NCI-H82 (cell line): ENCODE results near the gene SLC7A4.
"Not testable (repeated sequence)": the region's sequence is repeated elsewhere in the genome, so short reads cannot be mapped to it uniquely, and the experiment has no call there.

Experiments
- DNase-seq: peaks from one replicate; lab custom pipeline; 2025; lab: John Stamatoyannopoulos, UW

The SLC7A4 gene, protein sequence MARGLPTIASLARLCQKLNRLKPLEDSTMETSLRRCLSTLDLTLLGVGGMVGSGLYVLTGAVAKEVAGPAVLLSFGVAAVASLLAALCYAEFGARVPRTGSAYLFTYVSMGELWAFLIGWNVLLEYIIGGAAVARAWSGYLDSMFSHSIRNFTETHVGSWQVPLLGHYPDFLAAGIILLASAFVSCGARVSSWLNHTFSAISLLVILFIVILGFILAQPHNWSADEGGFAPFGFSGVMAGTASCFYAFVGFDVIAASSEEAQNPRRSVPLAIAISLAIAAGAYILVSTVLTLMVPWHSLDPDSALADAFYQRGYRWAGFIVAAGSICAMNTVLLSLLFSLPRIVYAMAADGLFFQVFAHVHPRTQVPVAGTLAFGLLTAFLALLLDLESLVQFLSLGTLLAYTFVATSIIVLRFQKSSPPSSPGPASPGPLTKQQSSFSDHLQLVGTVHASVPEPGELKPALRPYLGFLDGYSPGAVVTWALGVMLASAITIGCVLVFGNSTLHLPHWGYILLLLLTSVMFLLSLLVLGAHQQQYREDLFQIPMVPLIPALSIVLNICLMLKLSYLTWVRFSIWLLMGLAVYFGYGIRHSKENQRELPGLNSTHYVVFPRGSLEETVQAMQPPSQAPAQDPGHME

DNA sequence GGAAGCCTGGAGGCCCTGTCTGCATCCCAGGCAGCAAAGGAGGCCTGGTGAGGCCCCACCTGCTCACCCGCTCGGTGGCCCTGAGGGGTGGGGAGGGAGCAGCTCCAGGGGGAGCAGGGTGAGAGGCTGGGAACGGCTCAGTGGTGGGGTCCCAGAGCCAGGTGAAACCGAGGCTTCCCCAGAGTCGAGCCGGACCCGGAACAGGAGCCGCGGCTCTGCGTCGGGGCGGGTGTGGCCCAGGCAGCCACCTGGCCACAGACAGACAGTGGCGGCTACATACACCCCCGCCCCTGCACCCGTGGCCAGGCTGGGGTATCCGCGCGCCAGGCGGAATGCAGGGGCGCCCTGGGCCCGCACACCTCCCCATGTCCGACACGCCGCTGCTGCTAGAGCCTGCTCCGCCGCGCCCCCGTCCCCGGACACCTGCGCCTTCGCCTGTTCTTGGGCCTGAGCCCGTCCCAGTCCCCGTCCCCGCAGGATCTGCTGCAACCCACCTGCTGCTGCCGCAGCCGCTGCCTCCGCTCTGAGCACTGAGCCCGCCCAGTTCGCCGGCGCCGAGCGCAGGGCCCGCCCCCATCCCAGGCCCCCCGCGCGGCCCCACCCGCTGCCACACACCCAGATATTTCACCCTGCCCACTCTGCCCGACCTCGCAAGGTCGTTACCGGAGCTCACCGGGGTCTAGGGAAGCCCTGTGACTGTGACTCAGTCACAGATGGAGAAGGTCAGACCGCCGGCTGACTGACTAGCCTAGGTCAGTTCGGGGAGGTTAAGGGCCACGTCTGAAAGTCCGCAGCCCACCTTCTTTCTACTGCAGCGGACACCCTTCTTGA is at the start of gene SLC7A4:
SLC7A4 (minus strand) TSS at position 525 of the 831 bp plus-strand sequence. CDS start 749 bp downstream, outside the sequence.
- no peak for DNase-seq

DNA sequence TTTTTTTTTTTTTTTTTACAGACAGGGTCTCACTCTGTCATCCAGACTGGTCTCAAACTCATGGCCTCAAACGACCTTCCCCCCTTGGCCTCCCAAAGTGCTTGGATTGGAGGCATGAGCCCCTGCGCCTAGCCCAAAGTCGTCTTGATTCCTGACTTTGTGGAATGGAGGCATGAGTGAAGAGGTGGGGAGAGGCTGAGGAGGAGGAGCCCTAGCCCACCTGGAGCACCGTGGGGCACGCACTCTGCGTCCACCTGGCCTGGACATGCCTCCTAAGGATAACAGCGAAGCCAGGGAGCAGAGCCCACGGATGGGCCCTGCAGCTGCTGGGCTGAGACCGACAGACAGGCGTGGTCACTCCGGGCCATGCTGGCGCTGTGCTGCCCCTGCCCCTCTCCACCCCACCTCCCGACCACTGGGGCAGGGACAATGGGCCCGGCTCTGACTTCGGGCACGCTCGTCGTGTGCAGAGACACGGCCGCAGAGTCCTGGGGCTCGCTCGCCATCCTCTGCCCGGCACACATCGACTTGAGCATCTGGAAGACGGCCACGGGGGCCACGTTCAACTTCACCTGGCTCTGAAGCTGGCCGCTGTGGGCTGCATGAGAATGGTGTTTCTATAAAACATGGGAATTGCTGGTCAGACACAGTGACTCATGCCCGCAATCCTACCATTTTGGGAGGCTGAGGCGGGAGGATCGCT is 48.2 kb upstream of the SLC7A4 start:
- no peak for DNase-seq

DNA sequence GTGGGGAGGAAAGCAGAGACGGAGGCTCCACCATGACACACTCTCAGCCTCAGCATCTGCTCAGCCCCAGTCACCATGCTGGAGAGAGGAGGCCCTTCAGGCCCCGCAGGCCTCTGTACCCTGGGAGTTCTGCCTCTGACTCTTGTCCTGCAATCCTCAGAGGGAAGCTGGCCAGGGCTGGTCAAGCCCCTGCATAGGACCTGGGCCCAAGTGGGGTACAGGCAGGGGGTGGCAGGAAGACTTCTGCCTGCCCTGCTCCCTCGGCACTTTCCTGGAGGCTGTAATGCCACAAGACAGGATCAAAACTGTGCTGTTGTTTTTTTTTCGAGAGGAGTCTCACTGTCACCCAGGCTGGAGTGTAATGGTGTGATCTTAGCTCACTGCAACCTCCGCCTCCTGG is 47.1 kb upstream of the SLC7A4 start:
- no peak for DNase-seq

DNA sequence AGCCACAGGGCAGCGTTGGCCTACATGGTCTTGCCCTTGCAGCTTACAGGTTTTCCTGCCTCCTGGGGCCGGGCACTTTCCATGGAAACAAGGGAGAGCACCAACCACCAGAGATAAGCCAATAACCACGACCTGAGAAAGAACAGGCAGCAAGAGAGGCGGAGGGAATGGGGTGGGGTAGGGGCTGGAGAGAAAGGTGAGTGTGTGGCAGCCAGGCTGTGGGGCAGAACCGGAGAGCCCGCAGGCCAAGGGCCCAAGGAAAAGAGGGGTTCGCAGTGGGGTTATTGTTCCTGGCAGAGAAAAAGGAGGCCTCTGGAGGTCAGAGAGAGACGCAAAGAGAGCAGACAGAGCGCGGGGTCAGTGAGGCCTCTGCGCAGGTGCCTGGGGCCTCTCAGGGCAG is 46.6 kb upstream of the SLC7A4 start:
- no peak for DNase-seq

DNA sequence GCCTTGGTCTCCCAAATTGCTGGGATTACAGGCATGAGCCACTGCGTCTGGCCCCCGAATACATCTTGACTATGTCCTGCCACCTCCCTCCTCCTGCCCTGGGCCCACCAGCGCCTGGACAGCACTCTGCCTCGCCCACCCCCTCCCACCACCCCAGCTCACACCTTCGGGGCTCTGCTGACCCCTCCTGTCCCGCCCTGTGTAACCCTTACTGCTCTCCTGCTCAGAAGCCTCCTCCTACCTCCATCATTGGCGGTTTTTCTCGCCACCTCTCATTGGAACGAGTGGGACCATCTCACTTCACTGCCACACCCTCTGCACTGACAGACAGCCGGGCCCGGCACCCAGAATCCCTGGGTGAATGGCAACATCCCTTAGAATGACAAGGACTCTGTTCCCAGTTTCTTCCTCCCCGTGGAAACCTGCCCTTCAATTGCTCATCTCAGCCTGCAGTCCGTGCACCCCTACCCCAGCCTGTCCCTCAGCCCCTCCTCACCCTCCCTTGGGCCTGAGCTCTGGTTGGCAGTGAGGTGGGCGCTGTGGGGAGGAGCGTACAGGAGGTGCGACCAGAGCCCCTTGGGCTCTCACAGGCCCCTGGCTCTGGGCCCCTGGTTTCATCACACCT is 45.6 kb upstream of the SLC7A4 start:
- DNase-seq: no peak

DNA sequence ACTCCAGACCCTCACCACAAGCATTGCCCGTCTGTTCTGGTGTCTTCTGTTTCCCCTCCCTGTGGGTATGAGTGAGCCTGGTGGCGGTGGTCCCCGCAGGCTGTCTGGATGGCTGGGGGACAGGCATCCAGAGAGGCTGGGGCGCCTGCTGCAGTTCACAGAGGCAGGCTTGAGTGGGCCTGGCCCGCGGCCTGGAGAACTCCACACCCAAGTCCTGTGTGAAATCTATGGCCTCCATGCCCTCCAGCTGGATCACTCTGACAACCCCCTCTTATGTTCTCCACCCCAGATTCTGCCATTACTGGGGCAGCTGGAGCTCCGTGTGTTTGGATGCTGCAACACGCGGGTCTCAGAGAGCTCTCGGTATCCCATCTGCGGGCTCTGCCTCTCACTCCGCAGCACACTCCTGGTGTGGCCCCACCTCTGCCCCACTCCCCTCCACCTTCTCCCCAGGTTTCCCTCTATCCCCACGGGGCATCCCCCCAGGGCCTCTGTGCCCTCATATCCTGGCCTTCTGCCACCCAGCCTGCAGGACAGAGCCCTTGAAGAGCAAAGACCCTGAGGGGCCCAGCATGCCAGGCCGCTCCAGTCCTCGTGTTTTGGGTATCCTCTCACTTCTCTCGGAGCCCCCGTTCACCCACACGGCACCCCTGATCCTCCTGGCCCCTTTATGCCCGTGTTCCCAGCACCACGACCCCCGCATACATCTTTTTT is 44.7 kb upstream of the SLC7A4 start:
- DNase-seq: no peak

DNA sequence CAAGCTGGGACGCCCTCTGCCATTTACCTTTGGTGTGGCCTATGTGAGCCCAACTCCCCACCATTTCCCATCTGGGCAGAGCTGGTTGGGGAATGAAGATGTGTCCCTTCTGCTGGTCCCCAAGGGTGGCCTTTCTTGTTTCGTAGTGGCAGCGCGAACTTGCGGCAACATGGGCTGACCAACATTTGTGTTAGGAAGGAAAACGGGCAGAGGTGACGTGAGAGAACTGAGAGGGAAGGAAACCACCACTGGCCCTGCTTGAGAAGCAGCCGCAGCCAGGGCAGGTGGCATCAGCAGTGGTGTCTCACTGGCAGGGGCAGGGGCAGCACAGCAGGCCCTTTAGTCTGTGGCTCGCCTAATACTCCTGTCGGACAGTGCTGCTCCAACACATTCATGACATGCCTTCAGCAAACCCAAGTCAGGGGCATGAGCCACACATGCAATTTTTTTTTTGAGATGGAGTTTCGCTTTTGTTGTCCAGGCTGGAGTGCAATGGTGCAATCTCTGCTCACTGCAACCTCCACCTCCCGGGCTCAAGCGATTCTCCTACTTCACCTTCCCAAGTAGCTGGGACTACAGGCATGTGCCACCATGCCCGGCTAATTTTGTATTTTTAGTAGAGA is 43.3 kb upstream of the SLC7A4 start:
- DNase-seq: no peak

DNA sequence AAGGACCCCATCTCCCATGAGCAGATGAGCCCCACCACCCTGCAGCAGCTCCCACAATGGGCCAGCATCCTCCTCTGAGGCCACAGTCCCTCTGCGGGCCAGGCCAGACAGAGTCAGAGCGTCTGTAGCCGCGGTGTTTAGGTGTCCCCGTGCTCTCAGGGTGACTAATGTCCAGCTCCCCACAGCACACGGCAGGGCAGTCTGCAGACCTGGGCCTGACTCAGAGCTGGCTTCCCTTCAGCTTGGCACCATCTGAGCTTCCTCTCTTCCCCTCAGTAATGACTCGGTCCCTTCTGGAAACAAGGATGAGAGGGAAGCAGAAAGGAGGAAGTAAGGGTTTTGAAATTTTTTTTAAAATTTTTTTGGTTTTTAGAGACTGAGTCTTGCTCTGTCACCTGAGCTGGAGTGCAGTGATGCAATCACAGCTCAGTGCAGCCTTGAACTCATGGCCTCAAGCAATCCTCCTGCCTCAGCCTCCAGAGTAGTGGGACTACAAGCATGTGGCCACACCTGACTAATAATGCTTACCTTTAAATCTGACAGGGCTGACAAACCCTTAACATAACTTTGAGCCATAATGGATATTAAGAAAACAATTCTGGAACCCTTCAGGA is 41.8 kb upstream of the SLC7A4 start:
- no peak for DNase-seq

DNA sequence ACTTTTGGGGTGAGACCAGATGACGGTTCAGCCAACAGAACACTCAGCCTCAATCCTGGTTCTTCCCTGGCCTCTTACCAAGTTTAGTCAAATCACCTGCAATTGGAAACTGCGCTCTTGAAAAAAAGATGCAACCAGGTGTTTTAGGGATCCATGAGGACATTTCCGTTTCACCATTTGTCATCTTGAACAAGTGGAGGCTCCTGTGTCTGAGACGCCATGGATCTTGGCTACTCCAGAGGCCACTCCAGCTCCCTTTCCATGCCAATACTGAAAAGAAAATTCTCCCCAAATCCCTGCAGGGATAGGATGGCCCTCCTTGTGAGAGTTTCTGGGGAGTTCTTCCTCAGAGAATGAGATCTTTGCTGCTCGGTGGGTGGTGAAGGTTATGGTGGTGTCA is 41.1 kb upstream of the SLC7A4 start:
- no peak for DNase-seq

DNA sequence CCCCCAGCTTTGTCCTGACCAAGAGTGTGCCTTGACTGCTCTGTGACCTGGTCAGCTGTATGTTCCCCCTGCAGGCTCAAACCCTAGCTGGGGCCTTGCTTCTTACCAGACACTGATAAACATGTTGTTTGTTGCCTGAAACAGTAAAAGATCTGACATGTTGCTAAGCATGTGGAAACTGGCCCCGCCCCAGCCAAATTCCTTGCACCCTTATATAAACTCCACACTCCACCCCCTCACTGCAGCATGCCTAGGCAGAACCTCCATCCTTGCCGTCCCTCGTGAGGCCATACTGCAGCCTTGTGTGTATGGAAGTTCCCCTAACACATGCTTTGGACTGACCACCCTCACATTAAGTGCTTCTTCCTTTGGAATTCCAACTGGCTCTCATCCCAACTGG is 40.7 kb upstream of the SLC7A4 start:
- no peak for DNase-seq

DNA sequence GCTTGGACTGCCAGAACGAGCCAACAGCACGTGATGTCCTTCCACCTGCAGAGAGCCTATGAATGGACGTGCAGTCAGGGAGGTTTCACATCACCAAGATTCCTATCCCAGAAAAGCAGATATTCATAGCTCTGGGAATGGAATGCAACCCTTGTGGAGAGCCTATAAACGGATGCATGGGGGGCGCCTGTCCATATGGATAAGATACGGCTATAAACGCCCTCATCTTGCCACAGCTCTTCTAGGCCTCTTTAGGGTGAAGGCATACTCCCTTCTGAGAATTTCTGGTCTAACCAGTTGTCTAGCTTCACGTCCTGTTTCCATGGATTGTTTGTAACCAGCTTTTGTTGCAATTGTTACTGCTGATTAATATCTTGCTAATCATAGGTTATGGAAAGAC is 39.4 kb upstream of the SLC7A4 start:
- DNase-seq: not testable (repeated sequence)

DNA sequence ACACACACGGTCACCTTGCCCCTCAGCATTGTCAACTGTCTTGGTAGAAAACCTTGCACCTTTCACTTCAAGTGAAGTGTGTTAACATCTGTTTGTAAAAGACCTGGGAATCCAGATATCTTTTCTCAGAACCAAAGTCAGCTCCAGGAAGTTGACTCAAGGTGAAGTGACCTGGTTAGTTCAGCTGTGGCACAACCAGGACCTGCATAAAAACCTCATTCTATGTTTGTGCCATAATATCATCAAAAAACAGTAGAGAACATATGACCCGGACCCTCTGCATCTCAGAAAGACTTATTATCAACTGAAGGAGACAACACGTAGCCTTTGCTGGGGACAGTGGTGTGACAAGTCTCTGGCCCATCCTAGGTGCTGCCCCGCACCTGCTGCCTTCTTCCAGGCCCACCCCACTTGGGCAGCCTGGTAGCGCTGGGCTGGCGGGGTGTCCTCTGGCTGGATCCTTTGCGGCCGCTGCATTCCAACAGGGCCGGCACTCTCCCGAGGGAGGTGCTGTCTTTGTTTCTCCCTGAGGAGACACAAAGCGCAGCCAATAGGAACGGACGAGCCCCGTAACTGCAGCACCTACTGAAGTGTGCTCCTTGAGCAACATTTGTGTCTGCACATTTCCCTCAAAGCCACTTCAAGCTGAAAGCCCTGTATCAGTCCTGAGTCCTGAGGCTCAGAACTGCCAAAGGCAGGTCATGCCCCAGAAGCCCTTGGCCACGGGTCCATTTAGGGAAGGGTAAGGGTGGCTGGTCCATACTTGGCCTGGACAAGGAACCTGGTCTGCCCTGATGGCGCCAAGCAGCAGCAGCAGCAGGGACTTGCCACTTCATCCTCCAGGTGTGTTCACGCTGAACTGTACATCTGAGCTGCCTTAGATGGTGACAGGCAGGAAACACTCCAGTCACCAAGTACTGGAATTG is 38.6 kb upstream of the SLC7A4 start:
- DNase-seq: no peak

DNA sequence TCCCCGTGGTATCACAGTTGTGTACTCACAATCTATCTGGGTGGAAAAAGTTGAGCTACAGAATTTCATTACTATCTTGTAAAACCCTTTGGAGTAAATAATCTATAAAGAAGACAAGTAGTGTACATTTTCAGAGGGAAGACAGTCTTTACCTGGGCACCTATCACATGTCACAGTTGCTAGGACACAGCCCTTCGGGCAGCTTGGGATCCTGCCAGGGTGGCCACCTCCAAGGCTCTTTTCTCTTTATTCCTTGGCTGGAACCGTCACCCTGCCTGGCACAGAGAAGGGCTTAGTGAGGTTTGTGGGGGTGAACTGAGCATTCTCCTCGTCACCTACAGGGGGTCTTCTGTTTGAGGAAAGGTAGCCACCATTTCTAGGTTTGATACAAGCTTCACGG is 37.0 kb upstream of the SLC7A4 start:
- DNase-seq: no peak

DNA sequence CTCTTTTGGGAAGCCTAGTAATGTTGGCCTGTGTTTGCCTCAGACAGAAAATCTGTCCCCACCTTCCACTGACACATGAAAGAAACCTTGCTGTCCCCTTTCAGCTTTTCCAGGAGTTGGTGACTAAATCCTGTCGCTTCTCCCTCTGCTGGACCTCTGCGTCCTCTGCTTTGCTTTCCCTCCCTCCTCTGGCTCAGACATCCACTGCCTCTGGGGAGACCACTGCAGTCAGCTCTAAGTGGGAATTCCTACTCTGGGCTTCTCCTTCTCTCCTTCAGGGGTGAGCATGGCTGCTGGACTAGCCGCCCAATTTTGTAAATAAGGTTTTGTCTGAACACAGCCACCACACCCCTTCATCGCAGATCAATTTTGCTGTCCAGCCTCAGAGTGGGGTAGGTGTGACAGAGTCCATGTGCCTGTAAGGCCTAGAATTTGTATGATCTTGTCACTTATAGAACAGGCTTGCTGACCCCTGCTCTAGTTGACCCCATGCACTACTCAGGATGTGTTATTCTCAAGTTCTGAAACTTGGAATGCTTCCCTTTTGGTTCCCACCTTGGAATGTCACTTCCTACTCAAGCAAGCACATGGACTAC is 36.4 kb upstream of the SLC7A4 start:
- DNase-seq: no peak

DNA sequence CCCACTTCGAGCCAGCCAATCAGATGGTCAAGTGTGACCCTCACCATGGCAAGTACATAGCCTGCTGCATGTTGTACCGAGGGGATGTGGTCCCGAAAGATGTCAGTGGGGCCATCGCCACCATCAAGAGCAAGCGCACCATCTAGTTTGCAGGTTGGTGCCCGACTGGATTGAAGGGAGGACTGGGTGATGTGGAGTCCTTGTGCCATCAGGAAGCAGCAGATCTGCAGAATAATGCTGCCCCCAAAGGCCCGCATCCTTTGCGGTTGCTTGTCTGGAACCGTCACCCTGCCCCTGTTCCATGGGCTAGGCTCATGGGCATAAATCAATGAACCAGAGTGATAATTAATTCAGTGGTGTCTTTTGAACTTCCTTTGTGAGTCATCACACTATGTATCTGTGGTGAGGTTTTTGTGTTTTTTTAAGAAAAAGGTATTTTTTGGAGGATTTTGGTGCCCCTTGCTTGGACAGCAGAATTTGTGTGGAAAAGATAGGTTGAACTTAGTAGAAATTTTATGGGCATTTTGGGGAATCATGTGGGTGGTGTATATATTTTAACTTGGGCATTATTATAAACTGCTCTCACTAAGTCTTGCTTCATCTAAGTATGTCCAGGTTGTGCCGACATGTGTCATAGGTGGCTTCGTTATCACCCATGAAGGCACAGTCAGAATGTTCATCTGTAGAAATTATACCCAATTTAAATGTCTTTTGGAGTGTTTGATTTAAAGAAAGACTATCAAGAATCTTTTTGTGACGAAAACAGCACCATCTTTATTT is 35.7 kb upstream of the SLC7A4 start:
- DNase-seq: no peak

DNA sequence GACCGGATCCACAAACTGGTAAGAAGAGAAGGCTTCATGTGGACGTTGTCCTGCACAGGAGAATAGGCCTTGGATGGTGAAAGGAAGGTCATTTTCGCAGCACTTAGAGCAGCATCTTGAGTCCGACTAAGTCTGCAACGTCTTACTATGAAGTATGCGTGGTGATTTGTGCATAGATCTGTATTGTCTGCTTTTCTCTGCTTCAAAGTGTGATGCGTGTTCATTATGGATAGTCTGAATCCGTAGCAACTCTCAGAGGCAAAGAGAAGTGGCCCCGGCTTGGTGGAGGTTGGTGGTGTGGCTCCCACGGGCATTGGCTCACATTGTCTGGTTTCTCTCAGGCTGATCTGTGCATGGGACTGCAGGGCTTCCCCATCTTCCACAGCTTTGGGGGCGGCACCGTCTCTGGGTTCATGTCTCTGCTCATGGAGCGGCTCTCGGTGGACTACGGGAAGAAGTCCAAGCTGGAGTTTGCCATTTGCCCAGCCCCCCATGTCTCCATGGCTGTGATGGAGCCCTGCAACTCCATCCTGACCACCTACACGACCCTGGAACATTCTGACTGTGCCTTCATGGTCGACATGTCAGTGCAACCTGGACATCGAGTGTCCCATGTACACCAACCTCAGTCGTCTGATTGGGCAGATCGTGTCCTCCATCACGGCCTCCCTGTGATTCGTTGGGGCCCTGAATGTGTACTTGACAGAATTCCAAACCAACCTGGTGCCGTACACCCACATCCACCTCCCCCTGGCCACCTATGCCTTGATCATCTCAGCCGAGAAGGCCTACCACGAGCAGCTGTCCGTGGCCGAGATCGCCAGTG is 34.9 kb upstream of the SLC7A4 start:
- DNase-seq: no peak
